Effector memory CD8-positive, alpha-beta T cell (primary cell): ENCODE results near the gene PARVA.

Source experiments
- ATAC-seq: fragments of 150-1000 bp; cut with Tn5 transposase; replicated peaks from 2 replicates; pipeline ENCODE4 v1.10.0; 2021; ENCODE audit warnings: mild to moderate bottlenecking, moderate library complexity
- DNase-seq, 3 experiments: peaks; one replicate each; pipeline ENCODE4 v3.0.0; 2021
- H3K27ac Mint-ChIP-seq, 2 donors: one replicate each; pipeline ENCODE4 v1.8.0; 2022; ENCODE audit warnings: mild to moderate bottlenecking in 2 of 2, mixed read lengths in 2 of 2, moderate library complexity in 2 of 2
- H3K27me3 Mint-ChIP-seq, 2 donors: one replicate each; pipeline ENCODE4 v1.8.0; 2022; ENCODE audit warnings: mixed read lengths in 2 of 2
- H3K36me3 Mint-ChIP-seq: one replicate; pipeline ENCODE4 v1.8.0; 2022; ENCODE audit warnings: mild to moderate bottlenecking, moderate library complexity, mixed read lengths; ENCODE audit not compliant: insufficient read depth
- H3K4me1 Mint-ChIP-seq, 2 donors: one replicate each; pipeline ENCODE4 v1.8.0; 2022; ENCODE audit warnings: low read depth in 2 of 2, mixed read lengths in 2 of 2
- H3K4me3 Mint-ChIP-seq, 2 donors: one replicate each; pipeline ENCODE4 v1.8.0; 2022; ENCODE audit warnings: mild to moderate bottlenecking in 2 of 2, mixed read lengths in 2 of 2, moderate library complexity in 2 of 2
- H3K9me3 Mint-ChIP-seq, 2 donors: one replicate each; pipeline ENCODE4 v1.8.0; 2022; ENCODE audit warnings: mixed read lengths in 2 of 2

Gene PARVA

DNA sequence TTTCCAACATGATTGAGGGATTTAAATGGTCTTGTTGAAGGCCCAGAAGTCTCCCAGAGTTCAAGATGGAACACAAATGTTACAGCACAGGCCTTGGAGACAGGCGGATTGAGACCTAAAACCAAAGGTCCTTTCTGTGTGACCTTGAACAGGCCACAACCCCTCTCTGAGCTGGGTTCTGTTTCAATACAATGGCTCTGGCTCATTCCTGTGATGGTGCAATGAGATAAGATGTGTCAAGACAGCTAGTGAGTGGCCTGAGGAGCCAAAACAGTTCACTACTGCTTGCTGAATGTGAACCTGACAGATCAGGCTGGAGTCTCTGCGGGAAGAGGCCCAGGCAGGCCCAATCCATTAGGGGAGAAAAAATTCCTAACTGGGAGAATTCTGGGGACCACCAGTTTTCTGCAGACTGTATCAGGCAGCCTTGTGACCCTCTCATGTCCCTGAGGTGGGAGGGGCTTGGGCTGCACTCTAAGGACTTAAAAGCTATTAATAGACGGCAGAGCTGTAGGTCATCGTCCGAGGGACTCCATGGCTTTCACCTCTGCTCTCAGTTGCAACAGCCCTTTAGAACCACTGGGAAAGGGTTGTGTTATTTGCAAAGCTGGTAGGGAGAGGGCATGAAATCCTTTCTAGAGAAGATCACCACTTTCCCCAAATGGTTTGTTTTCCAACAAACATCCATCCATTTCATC, 170.7 kb downstream of the PARVA start:
- Mint-ChIP-seq H3K4me1 (no peaks in the 10 kb centered on the region), H3K9me3 (no peaks in the 10 kb centered on the region)
- no peak for ATAC-seq

DNA sequence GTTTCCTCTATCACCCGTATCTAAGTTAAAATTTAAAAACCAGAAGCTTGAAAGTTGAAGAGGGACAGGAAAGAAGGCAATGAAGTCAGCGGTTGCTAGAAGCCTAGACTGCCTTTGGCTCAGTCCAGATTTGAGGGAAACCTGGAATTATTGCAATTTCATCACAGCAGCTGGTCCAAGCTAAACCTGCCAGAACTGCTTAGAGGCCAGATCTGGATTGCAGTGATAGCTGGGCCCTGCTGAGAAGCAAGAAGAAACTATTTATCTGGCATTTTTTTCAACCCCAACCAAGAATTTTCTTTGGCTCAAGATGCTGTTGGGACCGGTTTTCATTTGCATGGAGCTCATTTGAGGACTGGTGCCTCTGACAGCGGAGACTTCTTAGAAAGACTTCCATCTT, 175.3 kb downstream of the PARVA start:
- H3K4me3 Mint-ChIP-seq, result no peak overlapping the region
- no peaks in the 10 kb centered on the region for H3K4me1 Mint-ChIP-seq
- DNase-seq, result no peak
- H3K36me3 Mint-ChIP-seq, result no peaks in the 10 kb centered on the region
- no peak overlapping the region for H3K27ac Mint-ChIP-seq
- ATAC-seq, result no peak
- peaks cover 23 to 62% of the 10 kb centered on the region in 2 donors for H3K27me3 Mint-ChIP-seq
- no peaks in the 10 kb centered on the region for H3K9me3 Mint-ChIP-seq

More for the DNA sequence above, 170.7 kb downstream of the PARVA start:
- Mint-ChIP-seq H3K27me3 (peaks cover 19 to 47% of the 10 kb centered on the region in 2 donors), H3K4me3 (no peak overlapping the region), H3K27ac (no peak overlapping the region), H3K36me3 (no peaks in the 10 kb centered on the region)
- DNase-seq, result no peak

DNA sequence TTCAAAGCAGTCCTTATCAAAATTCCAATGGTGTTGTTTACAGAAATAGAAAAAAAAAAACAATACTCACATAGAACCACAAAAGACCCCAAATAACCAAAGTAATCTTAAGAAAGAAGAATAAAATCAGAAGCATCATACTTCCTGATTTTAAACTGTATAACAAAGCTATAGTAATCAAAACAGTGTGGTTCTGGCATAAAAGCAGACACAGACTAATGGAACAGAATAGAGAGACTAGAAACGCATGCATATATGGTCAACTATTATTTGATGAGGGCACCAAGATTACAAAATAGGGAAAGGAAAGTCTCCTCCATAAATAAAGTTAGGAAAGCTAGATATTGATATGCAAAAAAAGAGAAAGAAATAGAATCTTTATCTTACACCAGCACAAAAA, 176.8 kb downstream of the PARVA start:
- ATAC-seq, result no peak
- Mint-ChIP-seq H3K4me1 (no peaks in the 10 kb centered on the region), H3K36me3 (no peaks in the 10 kb centered on the region), H3K4me3 (no peak overlapping the region), H3K27me3 (peaks cover 23 to 67% of the 10 kb centered on the region in 2 donors), H3K27ac (no peak overlapping the region), H3K9me3 (no peaks in the 10 kb centered on the region)
- DNase-seq, result no peak

DNA sequence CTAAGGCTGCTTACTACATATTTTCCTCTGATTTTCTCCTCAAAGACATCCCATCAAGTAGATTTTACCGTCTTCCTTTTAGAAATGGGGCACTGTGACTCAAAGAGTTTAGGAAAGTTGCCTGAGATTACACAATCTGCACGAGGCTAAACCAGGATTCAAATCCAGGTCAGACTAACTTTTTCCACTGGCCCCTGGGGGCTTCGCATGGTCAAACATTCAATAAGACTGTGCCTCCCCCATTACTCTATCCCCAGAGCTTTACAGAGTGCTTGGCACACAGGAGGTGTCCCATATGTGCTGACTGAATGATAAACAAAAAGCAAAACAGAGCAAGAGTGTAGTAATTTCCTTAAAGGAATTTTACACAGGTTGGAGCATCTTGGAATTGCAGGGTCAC, 178.8 kb downstream of the PARVA start:
- H3K9me3 Mint-ChIP-seq, result no peaks in the 10 kb centered on the region
- H3K27me3 Mint-ChIP-seq, result peaks cover 31 to 73% of the 10 kb centered on the region in 2 donors
- H3K4me1 Mint-ChIP-seq, result no peaks in the 10 kb centered on the region
- DNase-seq (no peak), ATAC-seq (no peak)
- no peak overlapping the region for H3K4me3 Mint-ChIP-seq
- no peak overlapping the region for H3K27ac Mint-ChIP-seq
- no peaks in the 10 kb centered on the region for H3K36me3 Mint-ChIP-seq

DNA sequence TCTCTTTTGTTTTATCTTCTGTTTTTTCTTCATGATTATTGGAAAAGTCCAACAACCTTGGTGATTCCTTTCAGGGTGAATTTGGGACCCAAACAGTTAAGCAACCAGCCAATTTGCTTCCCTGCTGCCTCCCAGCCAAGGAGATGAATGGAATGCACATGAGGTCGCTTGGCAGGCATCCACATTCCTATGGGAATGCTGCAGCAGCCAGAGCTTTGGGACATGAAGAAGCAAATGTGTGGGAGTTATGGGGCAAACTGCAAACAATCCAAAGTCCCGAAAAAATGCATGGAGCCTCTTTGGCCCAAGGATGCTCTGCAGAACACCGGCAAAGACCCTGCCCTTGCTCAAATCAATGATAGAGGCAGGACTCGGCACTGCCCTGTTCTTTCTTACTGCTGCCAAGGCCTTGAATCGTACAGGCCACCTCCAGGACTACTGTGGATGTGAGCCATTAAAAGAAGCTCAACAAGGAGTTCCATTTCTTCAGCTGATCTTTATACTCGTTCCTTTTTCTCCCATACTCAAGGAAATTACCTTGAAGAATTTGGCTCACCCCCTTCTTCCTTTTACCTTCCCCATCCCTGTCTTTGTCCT, 179.5 kb downstream of the PARVA start:
- Mint-ChIP-seq H3K36me3 (no peaks in the 10 kb centered on the region), H3K27me3 (peaks cover 26 to 73% of the 10 kb centered on the region in 2 donors), H3K4me1 (no peaks in the 10 kb centered on the region), H3K27ac (no peak overlapping the region), H3K9me3 (no peaks in the 10 kb centered on the region), H3K4me3 (no peak overlapping the region)
- ATAC-seq (no peak), DNase-seq (no peak)

DNA sequence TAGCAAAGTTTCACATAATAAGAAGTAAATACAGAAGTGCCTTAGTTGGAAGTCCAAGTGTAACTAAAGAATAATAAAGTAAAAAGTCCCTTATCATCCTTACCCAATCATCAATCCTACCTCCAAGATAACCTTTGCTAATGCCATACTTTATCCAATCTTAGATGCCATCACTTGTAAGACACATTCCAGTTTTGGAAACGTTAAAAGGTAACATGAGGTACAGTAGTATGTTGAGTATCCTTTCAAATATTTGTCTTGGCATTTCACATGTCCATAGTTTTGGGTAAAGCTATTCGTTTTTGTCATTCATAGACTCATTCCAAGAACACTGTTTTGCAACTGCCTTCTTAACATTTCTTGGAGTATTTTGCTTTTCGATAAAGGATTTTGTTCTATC, 181.6 kb downstream of the PARVA start:
- no peaks in the 10 kb centered on the region for H3K9me3 Mint-ChIP-seq
- H3K27ac Mint-ChIP-seq, result no peak overlapping the region
- peaks cover 24 to 62% of the 10 kb centered on the region in 2 donors for H3K27me3 Mint-ChIP-seq
- ATAC-seq, result no peak
- H3K36me3 Mint-ChIP-seq, result no peaks in the 10 kb centered on the region
- H3K4me3 Mint-ChIP-seq, result no peak overlapping the region
- no peak for DNase-seq
- no peaks in the 10 kb centered on the region for H3K4me1 Mint-ChIP-seq

DNA sequence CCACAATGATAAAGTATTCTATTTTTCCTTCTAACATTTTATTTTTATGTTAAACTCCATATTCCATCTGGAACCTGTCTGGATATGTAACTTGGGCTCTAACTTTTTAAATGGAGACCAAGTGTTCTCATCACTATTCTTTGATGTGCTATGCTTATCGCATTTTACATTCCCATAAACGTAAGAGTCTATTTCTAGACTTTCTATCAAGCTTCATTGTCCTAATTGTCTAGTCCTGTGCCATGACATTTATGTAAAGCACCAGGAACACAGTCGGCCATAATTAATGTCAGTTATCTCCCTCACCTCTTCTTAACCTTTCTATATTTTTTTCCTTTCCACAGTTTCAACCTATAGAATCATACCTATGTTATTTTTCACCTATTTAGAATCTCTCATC, 183.0 kb downstream of the PARVA start:
- Mint-ChIP-seq H3K27ac (no peak overlapping the region), H3K4me1 (no peaks in the 10 kb centered on the region), H3K27me3 (peaks cover 15 to 61% of the 10 kb centered on the region in 2 donors), H3K9me3 (no peaks in the 10 kb centered on the region), H3K4me3 (no peak overlapping the region), H3K36me3 (no peaks in the 10 kb centered on the region)
- ATAC-seq (no peak), DNase-seq (no peak)

DNA sequence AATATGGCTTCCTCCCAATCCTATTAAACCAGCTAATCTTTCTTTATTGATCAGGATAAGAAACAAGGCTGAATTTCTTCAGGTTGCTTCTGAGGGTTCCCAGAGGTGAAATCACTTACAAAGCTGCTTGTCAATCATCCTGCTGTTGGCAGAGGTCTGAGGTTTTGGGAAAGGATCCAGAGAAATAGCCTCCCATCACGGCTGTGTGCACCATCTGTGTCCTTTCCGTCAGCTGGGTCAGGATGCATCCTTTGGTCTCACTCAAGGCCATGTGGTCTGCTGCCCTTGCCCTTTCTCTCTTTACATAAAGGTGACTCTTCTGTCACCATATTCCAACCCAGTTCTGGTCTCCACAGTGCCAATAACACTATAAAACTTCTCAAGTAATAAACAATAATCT, 183.5 kb downstream of the PARVA start:
- ATAC-seq, result no peak
- Mint-ChIP-seq H3K27ac (no peak overlapping the region), H3K27me3 (peaks cover 15 to 56% of the 10 kb centered on the region in 2 donors), H3K9me3 (no peaks in the 10 kb centered on the region), H3K36me3 (no peaks in the 10 kb centered on the region), H3K4me3 (no peak overlapping the region), H3K4me1 (no peaks in the 10 kb centered on the region)
- no peak for DNase-seq

DNA sequence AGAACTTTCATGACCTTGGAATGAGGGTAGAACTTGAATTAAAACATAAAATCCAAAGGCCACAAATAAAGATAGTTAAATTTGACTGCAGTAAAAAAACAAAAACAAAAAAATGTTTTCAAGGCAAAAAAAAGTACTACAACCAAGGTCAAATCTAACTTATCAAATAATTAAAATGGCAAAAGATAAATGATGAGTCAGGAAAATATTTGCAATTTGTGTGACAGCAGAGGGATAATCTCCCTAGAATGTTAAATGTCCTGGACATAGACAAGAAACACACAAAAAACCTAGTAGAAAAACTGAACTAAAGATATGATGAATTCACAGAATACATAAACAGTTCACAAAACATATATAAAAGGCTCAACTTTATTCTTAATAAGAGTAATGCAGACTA, 186.6 kb downstream of the PARVA start:
- no peak for DNase-seq

DNA sequence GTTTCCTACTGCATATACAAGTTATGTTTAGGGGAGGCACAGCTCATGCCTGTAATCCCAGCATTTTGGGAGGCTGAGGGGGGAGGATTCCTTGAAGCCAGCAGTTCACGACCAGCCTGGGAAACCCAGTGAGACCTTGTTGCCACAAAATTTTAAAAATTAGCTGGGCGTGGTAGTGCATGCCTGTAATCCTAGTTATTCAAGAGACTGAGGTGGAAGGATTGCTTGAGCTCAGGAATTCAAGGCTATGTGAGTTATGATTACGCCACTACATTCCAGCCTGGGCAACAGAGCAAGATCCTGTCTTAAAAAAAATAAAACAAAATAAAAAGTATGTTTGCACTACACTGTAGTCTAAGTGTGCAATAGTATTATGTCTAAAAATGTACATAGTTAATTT, 188.0 kb downstream of the PARVA start:
- DNase-seq (no peak), ATAC-seq (no peak)
- Mint-ChIP-seq H3K9me3 (no peaks in the 10 kb centered on the region), H3K36me3 (no peaks in the 10 kb centered on the region), H3K27ac (no peak overlapping the region), H3K27me3 (peaks cover 20 to 45% of the 10 kb centered on the region in 2 donors), H3K4me1 (no peaks in the 10 kb centered on the region), H3K4me3 (no peak overlapping the region)

More for the DNA sequence above, 186.6 kb downstream of the PARVA start:
- Mint-ChIP-seq H3K4me1 (no peaks in the 10 kb centered on the region), H3K27ac (no peak overlapping the region), H3K27me3 (peaks cover 24 to 50% of the 10 kb centered on the region in 2 donors), H3K9me3 (no peaks in the 10 kb centered on the region), H3K4me3 (no peak overlapping the region), H3K36me3 (no peaks in the 10 kb centered on the region)
- no peak for ATAC-seq

DNA sequence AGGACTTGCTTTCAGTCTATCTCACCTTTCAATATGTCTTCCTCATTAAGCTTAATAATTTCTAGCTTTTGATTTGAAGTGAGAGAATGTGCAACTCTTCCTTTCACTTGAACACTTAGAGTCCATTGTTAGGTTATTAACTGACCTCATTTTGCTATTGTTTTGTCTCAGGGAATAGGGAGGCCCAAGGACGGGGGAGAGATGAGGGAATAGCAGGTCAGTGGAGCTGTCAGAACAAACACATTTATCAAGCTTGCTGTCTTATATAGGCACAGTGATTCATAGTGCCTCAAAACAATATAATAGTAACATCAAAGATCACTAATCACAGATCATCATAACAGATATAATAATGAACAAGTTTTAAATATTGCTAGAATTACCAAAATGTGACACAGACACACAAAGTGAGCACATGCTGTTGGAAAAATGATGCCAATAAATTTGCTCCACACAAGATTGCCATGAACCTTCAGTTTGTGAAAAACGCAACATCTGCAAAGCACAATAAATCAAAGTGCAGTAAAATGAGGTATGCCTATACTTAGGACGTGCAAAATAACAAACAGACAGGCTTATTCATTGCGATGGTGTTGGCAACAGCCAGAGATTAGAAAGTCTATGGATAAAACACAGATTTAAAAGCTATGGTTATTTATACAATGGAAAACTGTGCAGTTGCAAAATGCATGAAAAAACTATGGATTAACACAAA, 190.5 kb downstream of the PARVA start:
- no peaks in the 10 kb centered on the region for H3K36me3 Mint-ChIP-seq
- H3K9me3 Mint-ChIP-seq, result no peaks in the 10 kb centered on the region
- H3K27ac Mint-ChIP-seq, result no peak overlapping the region
- ATAC-seq (no peak), DNase-seq (no peak)
- no peak overlapping the region for H3K4me3 Mint-ChIP-seq
- peaks cover 31 to 46% of the 10 kb centered on the region in 2 donors for H3K27me3 Mint-ChIP-seq
- no peaks in the 10 kb centered on the region for H3K4me1 Mint-ChIP-seq

DNA sequence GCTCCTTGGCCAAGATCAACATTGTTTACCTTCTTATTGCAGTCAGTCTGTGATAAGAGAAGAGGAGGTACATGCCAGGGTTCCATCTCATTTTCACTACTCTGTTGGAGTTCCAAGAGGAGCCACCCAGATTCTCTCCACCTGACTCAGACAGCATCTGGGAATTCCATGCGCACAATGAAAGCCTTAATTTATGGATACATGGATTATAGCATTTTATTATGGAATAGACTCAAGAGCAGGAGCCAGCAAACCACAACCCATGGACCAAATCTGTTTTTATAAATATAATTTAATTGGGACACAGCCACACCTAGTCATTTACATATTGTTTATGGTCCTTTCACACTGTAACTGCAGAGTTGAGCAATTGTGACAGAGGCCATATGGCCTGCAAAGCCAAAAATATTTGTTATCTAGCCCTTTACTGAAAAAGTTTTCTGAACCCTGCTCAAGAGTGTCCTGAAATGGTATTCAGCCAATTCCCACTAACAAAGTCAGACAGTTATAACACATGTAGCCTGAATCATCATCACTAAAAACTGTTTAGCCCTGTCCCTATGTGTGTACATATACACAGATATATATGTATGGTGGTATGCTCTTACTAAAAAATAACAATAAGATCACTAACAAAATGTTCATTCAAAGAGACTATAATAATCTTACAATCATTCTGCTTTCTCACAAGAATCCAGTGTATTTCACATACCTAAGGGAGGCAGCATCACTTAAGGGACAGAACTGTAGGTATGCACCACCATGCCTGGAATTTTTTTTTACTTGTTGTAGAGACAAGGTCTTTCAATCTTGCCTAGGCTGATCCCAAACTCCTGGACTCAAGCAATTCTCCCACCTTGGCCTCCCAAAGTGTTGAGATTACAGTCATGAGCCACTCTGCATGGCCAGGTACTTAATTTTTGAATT, 192.4 kb downstream of the PARVA start:
- Mint-ChIP-seq H3K36me3 (no peaks in the 10 kb centered on the region), H3K4me3 (no peak overlapping the region), H3K9me3 (no peaks in the 10 kb centered on the region), H3K27ac (no peak overlapping the region), H3K27me3 (peaks cover 36 to 56% of the 10 kb centered on the region in 2 donors), H3K4me1 (no peaks in the 10 kb centered on the region)
- ATAC-seq (no peak), DNase-seq (no peak)
